AG04450 (cell line): ENCODE measurements around the gene CENPP. TPM values are rescaled to one million over a fixed set of nuclear protein-coding genes. Genes with fewer than 3 reads are reported as not detected.

ENCODE experiments used
- CTCF ChIA-PET: fragments of 300-600, 350-600 bp; formaldehyde crosslinking; extraction: SDS; loops from one replicate; lab custom pipeline; 2022; ENCODE audit warnings: antibody characterized with exemption, inconsistent platforms; lab: Charles Lee
- POLR2A ChIA-PET: fragments of 350-600 bp; formaldehyde crosslinking; extraction: SDS; loops from one replicate; lab custom pipeline; 2021; ENCODE audit warnings: antibody characterized with exemption, inconsistent platforms; lab: Yijun Ruan, JAX
- DNase-seq: peaks from one replicate; pipeline ENCODE4 v3.0.0-alpha.2; 2011; ENCODE audit warnings: low read depth, low spot score
- H3K27ac ChIP-seq: one replicate; pipeline ENCODE4 v1.5.1; 2012; ENCODE audit warnings: low read depth, low read length, control low read depth
- H3K27me3 ChIP-seq: one replicate; pipeline ENCODE4 v1.6.0; 2012; ENCODE audit warnings: low read length; ENCODE audit not compliant: control insufficient read depth, insufficient read depth
- H3K4me3 ChIP-seq: 2 replicates; pipeline ENCODE4 v1.5.1; 2011; ENCODE audit warnings: mild to moderate bottlenecking, low read depth, low read length, control low read depth
- H3K9me3 ChIP-seq: 2 replicates; pipeline ENCODE4 v1.5.1; 2012; ENCODE audit warnings: low read length; ENCODE audit not compliant: control insufficient read depth, insufficient read depth
- polyA plus RNA-seq: library from polyadenylated mRNA; depleted of rRNA; stranded (reverse); fragments of >200 nt; gene quantifications from 2 replicates; pipeline ENCODE4 v1.2.3, GENCODE V29; 2011
- TF ChIP-seq, protein P1 (sequence below): IDR thresholded peaks from 2 replicates; pipeline ENCODE4 v1.5.1; 2011; ENCODE audit warnings: low read depth, low read length, control low read depth, inconsistent platforms

The CENPP gene
- polyA plus RNA-seq, 1 experiment: 4.4 TPM

DNA sequence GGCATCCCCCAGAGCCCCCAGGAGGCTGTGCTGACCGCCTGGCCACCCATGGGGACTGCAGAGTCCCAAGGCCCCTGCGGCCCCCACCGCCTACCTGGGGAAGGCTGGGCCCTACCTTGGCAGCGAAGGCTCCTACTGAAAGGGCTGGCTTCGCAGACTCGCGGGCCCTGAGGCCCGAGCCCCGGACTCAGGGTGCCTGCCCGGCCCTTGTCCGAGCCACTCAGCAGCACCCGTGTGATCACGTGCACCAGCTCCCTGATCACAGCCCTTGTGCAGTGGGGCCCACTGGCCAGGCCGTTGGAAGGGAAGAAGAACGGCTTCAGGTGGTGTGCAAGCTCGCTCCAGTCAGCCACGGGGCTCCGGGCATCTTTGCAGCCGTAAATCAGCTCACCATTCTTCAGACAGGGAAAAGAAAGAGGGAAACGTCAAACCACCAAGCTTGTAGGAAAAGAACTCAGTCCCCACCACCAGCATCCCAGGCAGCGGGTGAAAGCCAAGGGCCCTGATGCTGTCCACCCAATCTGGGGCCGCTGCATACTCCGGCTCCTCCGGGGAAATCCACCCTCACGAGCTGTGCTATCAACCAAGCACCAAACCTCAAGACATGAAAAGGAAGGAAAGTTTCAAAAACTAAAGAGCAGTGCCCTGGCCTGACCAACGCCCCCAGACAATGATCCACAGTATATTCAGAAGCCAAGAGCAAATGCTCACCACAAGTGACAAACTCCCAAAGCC, 312.3 kb downstream of the CENPP start:
- Histone ChIP-seq H3K4me3 (no peak overlapping the region), H3K9me3 (no peaks in the 10 kb centered on the region), H3K27ac (no peak overlapping the region), H3K27me3 (no peaks in the 10 kb centered on the region)
- POLR2A ChIA-PET: interaction anchor here (0.6 kb wide), 1 partner anchor 597 kb away, joined by 4 read pairs; no protein-coding TSS in a partner anchor
- no peak for DNase-seq
- CTCF ChIA-PET: interaction anchor here (1.5 kb wide), 1 partner anchor 310 kb away, joined by 4 read pairs; no protein-coding TSS in a partner anchor
- TF ChIP-seq, protein P1, sequence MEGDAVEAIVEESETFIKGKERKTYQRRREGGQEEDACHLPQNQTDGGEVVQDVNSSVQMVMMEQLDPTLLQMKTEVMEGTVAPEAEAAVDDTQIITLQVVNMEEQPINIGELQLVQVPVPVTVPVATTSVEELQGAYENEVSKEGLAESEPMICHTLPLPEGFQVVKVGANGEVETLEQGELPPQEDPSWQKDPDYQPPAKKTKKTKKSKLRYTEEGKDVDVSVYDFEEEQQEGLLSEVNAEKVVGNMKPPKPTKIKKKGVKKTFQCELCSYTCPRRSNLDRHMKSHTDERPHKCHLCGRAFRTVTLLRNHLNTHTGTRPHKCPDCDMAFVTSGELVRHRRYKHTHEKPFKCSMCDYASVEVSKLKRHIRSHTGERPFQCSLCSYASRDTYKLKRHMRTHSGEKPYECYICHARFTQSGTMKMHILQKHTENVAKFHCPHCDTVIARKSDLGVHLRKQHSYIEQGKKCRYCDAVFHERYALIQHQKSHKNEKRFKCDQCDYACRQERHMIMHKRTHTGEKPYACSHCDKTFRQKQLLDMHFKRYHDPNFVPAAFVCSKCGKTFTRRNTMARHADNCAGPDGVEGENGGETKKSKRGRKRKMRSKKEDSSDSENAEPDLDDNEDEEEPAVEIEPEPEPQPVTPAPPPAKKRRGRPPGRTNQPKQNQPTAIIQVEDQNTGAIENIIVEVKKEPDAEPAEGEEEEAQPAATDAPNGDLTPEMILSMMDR: no peak

- CTCF ChIA-PET: interaction anchor here (1.5 kb wide), 1 partner anchor 310 kb away, joined by 4 read pairs; no protein-coding TSS in a partner anchor
- Histone ChIP-seq H3K27ac (no peak overlapping the region), H3K4me3 (no peak overlapping the region), H3K9me3 (no peaks in the 10 kb centered on the region), H3K27me3 (no peaks in the 10 kb centered on the region)
- TF ChIP-seq, protein P1: no peak
- DNase-seq: no peak
- POLR2A ChIA-PET: interaction anchor here (0.6 kb wide), 1 partner anchor 598 kb away, joined by 4 read pairs; no protein-coding TSS in a partner anchor
Measured at GRCh38 chr9:92638621-92639101, 312.9 kb downstream of the CENPP start.

GRCh38 chr9:92639124-92639523, 313.4 kb downstream of the CENPP start:
- Histone ChIP-seq H3K9me3 (no peaks in the 10 kb centered on the region), H3K27ac (no peak overlapping the region), H3K27me3 (no peaks in the 10 kb centered on the region), H3K4me3 (no peak overlapping the region)
- TF ChIP-seq, protein P1: no peak
- CTCF ChIA-PET: interaction anchor here (1.5 kb wide), 1 partner anchor 311 kb away, joined by 4 read pairs; no protein-coding TSS in a partner anchor
- POLR2A ChIA-PET: no interaction called here
- no peak for DNase-seq

GRCh38 chr9:92639791-92640271, 314.1 kb downstream of the CENPP start:
- no peaks in the 10 kb centered on the region for H3K27me3 ChIP-seq
- no peak overlapping the region for H3K4me3 ChIP-seq
- ChIA-PET CTCF (no interaction called here), POLR2A (no interaction called here)
- H3K27ac ChIP-seq: no peak overlapping the region
- DNase-seq: no peak
- TF ChIP-seq, protein P1: no peak
- no peaks in the 10 kb centered on the region for H3K9me3 ChIP-seq
